Stimulated activated CD4-positive, alpha-beta T cell treated with anti-CD3 and anti-CD28 coated beads, Interleukin-2, amount 100 ng/mL, for 24 hours (primary cell): Measurements from ENCODE around the gene HHIPL1.

Experiments
- DNase-seq, 2 donors: peaks; one replicate each; pipeline ENCODE4 v3.0.0-alpha.2; 2020

HHIPL1 gene

DNA sequence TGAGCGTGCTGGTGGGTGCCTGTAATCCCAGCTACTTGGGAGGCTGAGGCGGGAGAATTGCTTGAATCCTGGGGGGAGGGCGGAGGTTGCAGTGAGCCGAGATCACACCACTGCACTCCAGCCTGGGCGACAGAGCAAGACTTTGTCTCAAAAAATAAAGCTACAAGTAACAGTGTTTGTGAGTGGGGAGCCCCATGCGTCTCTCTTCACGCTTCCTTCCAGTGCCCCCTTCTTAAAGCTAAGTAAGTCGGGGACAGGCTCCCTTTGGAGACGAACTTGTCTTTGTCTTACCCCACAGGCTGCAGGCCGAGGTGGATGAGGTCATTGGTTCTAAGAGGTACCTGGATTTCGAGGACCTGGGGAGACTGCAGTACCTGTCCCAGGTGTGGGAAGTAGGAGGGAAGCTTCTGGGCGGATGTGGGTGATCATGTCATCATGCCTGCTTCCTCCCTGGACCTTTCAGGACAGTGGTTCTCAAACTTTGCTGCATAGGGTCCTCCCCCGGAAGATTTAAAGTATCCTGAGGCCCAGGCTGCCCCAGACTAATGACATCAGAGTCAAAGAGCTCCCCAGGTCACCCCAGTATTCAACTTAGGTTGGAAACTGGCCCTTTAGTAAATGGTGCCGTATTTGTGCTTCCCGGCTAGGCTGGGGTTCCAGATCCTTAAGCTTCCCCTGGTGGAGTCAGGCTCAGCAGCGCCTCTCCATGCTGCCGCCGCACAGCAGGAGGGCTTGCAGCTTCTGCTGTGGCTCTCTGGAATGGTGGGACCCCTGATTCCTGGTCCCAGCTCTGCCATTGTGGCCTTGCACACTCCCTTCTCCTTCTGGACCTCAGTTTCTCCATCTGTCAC lies 76.2 kb downstream of the HHIPL1 start:
- DNase-seq = peak in 1 of 2 donors; percentile 3

DNA sequence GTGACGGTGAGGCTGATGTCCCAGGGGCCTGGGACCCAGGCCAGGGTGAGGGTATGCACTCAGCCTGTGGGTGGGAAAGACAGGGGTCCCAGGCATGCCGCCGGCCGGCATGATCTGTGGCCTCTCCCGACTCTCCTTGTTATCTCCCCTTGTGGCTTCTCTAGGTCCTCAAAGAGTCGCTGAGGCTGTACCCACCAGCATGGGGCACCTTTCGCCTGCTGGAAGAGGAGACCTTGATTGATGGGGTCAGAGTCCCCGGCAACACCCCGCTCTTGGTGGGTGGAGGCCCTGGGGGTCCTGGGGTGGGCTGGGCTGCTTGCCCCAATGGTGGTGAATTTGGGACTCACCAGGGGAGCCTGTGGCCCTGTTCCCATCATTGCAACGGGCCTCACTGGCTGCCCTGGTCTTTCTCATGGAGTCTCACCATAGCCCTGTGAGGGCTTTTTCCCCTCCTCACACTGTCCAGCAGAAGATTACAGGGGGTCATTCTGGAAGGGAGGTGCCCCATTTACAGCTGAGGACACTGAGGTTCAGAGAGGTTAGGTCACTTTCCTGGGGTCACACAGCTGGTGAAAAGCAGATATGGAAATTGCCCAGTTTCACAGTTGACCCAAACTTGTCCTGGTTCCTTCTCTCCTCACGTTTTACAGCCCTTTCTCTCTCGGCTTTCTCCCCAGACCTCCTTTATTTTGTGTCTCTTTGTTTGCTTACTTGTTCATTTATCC lies 77.0 kb downstream of the HHIPL1 start:
- DNase-seq = no peak

DNA sequence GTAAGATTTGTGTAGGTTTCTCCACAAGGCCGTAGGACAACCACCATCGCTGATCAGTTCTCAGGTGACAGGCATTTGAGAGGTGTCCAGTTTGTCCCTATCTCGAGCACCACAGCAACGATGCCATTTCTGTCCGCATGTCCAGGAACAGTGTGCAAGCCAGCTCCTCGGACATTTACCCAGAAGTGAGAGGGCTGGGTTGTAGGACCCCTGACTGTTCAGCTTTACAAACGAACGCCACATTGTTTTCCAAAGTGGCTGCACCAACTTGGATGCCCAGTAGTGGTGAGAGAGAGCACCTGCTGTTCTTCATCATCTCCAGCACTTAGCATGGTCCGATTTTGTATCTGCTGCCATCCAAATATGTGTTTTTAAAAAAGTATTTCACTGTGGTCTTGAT lies 77.8 kb downstream of the HHIPL1 start:
- no peak for DNase-seq

DNA sequence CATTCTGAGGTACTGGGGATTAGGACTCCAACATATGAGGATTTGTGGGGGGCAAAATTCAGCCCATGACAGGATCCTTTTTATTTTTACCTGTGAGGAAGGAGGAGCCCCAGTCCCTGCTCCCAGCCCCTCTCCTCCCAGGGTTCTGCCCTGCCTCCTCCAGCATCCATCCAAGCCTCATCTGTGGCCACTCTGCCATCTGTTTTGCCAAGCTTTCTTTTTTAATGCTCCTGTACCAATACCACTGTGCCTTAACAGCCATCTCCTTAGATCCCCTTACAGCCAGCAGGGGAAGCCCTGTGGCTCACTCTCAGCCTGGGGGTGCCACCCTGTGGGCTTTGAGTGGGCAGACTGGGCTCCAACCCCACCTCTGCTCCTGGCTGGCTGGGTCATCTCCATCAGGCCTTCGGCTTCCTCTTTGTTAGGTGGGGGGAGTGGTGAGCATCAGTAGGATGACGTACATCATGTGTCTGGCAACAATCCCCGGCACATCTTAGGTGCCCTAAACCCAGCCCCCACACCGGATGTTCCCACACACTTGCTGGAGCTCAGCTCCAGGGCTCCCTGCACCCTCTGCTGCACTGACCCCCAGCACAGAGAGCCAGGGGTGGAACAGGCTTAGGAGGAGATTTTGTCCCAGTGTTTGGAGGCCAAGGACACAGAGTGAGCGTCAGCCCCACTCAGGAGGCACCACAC lies 79.4 kb downstream of the HHIPL1 start:
- DNase-seq = no peak

DNA sequence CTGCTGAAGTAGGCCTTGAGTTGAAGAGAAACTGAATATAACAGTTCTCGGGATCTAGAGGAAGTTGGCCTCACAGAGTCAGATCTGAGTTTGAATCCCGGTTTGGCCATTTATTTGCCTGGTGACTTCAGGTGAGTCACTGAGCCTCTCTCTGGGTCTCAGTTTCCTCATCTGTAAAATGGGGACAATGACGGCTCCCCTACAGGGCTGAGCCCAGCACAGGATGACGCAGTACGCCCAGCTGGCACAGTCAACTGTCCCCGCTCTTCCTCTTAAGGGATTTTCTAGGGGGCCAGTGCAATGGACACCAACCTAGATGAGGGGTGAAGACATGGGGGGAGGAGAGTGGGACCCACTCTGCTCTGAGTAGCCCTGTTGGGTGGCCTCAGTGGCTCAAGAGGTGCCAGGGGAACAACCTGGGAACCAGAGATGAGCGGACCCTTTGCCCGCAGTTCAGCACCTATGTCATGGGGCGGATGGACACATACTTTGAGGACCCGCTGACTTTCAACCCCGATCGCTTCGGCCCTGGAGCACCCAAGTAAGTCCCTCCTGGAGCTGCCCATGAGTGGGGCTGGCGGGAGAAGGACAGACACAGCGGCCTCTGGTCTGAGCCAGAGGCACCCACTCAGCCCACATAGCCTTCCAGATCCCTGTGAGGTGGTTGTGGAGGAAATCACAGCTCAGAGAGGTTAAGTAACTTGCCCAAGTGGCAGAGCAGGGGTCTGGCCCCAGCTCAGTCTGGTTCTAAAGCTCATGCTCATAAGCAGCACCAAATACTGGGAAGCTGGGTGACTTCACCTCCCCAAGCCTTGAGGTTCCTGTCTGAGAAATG lies 80.2 kb downstream of the HHIPL1 start:
- no peak for DNase-seq

DNA sequence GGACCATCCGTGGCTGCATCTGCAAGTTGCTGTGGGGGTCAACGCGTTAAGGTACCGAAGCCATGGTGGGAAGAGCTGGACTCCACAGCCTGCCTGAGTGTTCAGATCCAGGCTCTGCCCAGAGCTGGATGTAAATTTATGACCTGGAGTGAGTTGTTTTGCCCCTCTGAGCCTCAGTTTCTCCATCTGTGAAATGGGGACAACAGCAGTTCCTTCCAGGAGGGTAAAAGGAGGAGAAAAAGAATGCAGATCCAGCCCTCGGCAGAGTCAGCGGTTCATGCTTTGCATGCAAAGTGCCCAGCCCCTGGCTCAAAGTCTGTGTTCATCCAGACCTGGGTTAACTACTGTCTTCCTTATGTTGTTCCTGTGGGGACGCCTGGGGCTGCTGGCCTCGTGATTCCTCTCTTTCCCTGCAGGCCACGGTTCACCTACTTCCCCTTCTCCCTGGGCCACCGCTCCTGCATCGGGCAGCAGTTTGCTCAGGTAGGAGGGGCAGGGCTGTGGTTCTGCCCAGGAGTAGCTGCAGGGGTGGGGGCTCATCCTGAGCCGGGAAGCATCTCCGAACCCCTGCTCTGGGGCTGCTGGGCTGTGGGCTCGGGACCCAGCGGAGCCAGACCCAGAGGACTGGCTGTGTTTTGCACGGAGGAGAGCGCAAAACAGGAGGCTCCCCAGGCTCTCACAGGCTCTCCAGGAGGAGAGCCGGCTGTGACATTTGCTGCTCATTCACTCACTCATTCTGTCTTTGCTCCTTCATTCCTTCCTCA lies 81.0 kb downstream of the HHIPL1 start:
- no peak for DNase-seq

DNA sequence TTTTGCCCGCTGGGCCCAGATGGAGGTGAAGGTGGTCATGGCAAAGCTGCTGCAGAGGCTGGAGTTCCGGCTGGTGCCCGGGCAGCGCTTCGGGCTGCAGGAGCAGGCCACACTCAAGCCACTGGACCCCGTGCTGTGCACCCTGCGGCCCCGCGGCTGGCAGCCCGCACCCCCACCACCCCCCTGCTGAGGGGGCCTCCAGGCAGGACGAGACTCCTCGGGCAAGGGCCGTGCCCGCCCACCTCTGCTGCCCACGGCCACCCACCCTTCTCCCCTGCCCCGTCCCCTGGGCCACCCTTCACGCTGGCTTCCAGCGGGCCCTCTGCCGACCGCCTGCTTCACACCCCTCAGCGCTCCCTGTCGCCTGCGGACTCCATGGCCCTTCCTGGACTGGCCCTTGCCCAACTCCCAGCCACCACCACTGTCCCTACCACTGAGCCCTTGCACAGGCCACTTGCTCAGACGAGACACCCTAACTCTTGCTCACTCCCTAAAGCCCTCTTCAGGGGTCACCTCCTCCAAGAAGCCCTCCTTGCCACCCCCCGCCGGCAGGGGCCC lies 81.7 kb downstream of the HHIPL1 start:
- no peak for DNase-seq

DNA sequence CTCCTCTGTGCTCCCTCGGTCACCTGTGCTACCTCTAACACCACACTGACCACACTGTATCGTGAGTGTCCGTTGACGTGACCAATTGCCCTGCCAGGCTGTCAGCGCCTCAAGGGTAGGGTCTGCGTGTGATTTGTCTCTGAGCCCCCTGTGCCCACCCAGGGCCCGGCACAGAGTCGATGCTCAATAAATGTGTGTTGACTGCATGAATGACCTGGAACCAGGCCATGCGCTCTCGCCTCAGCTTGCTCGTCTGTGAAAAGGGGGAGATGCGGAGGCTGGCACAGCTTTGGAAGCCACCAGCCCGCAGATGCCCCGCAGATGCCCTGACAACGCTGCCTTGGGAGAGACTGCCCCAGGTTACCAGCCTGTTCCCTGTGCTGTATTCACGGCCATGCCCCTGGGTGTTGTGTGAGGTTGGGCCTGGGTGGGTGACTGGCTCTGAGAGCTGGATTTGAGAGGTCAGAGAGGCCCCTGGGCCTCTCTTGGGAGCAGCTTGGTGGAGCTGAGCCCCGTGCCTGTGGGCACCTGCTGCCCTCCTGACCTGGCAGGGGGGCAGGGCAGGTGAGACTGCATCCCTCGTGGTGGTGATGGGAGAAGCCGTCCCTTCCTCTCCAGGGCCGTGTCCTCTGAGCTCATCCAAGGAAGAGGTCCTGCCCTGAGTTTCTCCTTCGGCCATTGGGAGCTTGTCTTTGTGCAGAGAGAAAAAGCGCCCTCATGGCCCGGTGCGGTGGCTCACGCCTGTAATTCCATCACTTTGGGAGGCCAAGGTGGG lies 82.4 kb downstream of the HHIPL1 start:
- DNase-seq = no peak

DNA sequence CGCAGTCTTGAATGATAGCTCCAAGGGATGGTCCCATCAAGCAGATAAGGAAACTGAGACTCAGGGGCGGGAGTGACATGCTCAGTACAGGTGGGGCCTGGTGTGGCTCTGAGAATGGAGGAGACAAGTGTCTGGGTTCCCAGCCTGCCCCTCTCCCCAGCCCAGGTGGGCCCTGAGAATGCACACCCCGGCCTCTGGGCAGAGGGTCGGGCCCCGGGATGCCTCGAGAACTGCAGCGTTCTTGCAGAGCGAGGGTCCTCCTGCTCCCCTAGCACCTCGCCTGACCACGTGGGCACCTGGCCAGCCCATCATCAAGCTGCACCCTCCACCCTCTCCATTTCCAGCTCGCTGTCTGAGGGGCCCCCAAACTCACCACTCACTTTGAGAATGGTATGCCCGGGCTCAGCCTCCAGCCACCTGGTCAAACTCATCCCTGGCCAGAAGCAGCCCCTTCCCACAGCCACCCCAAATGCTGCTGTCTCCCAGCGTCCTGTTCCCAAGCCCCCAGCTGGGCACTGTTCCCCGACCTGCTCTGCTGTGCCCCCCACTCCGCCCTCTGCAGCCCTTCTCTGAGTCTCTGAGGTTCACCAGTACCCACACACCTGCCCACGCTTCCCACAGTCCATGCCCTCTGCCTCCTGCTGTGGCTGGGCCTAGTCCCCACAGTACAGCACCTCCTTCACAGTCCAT lies 83.4 kb downstream of the HHIPL1 start:
- DNase-seq = no peak

DNA sequence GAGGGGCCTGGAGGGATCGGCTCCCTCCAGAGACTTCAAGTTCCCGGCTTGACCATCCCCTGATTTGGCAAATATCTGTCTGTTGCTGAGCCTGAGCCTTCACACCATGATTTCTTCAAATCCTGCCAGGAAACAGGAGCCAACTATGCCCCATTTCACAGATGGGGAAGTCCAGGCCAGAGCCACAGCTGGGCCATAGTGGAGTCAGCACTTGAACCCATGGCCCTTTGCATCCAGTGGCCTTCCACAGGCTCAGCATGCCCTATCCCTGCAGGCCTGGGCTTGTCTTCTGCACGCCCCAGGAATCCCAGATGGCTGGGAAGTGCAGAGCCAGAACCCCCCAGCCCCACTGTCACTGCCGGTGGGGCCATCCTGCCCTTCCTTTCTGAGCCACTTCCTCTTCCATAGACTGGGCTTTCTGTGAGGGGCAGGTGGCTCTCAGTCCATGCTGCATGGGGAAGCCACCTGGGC lies 84.1 kb downstream of the HHIPL1 start:
- no peak for DNase-seq
